Stimulated activated CD8-positive, alpha-beta memory T cell treated with anti-CD3 and anti-CD28 coated beads, Interleukin-4, amount 100 ng/mL, for 1 hour (primary cell): Measurements from ENCODE around the gene ADAMTS2.

Experiments used
- DNase-seq, 2 donors: peaks; one replicate each; pipeline ENCODE4 v3.0.0-alpha.2; 2020; ENCODE audit warnings: low read depth in 2 of 2, low spot score in 1 of 2

ADAMTS2 gene

GRCh38 chr5:179256328-179257175 is 88.7 kb downstream of the ADAMTS2 start:
- DNase-seq, result no peak

- no peak for DNase-seq
Measured at GRCh38 chr5:179255527-179256327, 89.5 kb downstream of the ADAMTS2 start.

GRCh38 chr5:179254638-179255271 is 90.5 kb downstream of the ADAMTS2 start:
- no peak for DNase-seq

- no peak for DNase-seq
Measured at GRCh38 chr5:179253730-179254129, 91.5 kb downstream of the ADAMTS2 start.

DNA sequence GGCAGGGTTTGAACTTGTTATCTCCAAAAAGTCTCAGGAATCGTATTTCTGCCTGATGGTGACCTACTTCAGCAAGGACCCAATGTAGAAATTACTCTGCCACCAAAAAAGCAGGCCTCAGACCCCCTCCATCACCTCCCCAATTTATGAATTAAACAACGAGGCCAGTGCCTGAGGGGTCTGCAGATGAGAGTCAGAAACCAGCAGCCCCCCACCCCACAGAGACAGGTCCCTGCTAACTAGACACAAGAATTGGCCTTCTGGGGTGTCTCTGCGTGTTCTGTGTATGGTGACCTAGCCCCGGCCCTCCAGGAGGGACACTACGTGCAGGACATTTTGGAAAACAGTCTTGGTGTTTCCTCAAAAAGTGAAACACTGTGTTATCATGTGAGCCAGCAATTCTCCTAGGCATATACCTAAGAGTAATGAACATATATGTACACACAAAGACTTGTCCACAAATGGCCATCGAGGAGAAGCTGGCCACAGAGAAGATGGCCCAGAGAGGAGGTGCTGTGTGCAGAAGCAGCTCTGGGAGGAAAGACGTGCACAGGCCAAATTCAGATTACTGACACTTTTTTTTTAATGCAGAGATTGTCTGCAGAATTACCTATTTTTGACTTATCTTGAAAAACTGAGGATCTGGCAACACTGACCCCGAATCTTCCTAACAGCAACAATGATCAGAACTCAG is 93.8 kb downstream of the ADAMTS2 start:
- no peak for DNase-seq

- no peak for DNase-seq
Measured at GRCh38 chr5:179250561-179251225, 94.6 kb downstream of the ADAMTS2 start.

DNA sequence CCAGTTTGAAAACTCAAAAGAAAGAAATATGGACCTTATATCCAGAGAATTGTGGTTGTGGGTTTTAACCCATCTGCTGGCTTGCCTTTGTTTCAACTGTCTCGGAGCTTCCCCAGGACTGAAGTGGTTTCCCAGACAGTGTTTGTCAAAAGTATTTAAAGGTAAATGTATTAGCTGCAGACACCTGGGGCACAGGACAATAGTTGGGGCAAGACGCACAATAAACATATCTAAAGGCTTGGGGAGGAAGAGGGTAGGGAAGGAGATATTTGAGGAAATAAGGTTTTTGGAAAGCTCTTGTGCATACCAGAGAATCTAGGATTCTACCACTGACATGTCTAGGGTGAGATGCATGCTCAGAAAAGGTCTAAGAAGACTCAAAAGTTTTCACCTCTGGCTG is 99.0 kb downstream of the ADAMTS2 start:
- no peak for DNase-seq

DNA sequence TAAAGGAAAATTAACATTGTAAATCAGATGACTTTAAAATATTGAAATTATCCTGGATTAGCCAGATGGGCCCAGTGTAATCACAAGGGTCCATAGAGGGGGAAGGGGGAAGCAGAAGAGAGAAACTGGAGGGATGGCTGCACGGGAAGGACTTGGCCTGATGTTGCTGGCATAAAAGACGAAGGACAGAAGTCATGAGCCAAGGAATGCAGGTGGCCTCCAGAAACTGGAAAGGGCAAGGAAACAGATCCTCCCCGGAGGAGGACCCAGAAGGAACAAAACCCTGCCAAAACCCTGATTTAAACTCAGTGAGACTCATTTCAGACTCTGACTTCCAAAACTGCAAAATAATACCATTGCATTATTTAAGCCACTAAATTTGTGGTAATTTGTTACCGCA is 100.2 kb downstream of the ADAMTS2 start:
- DNase-seq, result no peak

DNA sequence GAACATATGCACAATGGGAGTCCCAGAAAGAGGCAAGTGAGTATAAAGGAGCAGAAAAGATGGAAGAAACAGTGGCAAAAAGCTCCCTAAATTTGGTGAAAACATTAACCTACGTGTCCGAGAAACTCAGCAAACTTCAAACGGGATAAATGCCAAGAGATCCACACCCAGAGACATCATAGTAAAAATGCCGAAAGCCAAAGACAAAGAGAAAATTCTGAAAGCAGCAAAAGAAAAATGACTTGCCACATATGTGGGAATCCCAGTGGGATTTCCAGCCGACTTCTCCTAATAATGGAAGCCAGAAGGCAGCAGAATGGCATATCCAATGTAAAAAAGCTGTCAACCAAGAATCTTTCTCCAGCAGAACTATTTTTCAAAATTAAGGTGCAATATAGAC is 101.2 kb downstream of the ADAMTS2 start:
- DNase-seq, result no peak

- no peak for DNase-seq
Measured at GRCh38 chr5:179243333-179243732, 101.9 kb downstream of the ADAMTS2 start.

DNA sequence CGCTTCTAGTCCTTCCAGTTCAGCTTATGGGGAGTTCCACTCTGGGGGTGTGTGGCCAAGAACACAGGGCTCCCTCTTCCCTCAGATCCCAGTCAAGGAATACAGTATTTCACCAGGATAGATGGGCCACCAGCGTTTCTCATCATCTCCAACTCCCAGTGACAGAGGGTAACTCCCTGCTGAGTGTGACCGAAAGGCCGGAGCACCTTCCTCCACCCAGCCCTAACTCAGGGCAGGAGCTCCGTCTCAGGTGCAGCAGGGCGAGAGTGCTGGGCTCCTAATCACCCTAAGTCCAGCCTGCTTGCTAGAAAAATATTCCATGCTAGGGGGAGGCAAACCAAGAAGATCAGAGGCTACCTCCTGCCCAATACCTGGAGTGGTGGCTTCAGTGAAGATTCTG is 102.6 kb downstream of the ADAMTS2 start:
- no peak for DNase-seq

DNA sequence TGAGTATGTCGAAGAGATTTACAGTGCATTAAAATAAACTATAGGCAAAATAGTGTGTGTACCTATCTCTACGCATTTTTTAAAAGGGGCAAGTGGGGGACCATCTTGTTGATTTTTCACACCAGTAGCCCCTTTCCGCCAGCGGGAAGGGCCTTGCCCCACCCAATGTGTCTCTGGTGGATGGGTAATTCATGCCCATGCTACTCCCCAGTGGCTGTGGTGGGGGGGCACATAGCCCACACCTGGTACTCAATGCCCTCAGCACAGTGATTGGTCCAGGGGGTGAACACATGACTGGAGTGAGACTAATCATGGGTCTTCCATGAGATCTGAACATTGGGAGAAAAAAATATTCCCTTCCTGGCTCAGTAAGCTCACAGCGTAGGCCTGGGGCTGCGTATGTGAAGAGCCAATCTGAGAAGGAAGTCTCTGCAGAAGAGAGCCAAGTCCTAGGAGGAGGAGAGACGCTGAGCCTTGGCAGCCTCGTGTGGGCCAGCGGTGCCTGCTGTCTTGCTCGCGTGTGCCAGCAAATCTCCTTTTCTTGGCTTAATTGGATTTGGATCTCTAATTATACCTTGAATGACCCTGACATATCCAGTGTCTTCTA is 103.4 kb downstream of the ADAMTS2 start:
- no peak for DNase-seq

GRCh38 chr5:179241175-179241574 is 104.1 kb downstream of the ADAMTS2 start:
- DNase-seq, result no peak

- DNase-seq, result no peak
Measured at GRCh38 chr5:179240561-179240960, 104.7 kb downstream of the ADAMTS2 start.

GRCh38 chr5:179239256-179240135 is 105.8 kb downstream of the ADAMTS2 start:
- no peak for DNase-seq

DNA sequence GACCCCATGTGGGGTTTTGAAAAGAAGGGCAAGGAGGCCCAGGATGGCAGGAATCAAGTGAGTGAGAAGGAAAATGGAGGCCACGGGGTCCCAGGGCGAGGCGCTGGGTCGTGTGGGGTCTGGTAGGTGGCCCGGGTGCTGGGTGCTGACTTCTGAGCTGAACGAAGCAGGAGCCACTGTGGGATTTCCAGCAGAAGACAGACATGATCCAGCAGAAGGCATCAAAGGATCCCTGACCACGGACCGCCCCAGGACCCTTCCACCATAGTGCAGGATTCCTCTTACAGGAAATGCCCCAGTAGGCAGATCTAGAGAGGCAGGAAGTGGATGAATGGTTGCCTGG is 106.7 kb downstream of the ADAMTS2 start:
- DNase-seq, result no peak

- no peak for DNase-seq
Measured at GRCh38 chr5:179237770-179238627, 107.3 kb downstream of the ADAMTS2 start.
